ENCODE measurements around the gene SNRNP25. TPM values are rescaled to one million over a fixed set of nuclear protein-coding genes. Genes with fewer than 3 reads are reported as not detected.

The SNRNP25 gene
- total RNA-seq, 6 donors from 2014 or later, result 6.9 to 26.2 (median 16.0) TPM

- Histone ChIP-seq H3K9me3 (no peaks in the 10 kb centered on the region), H3K36me3 (peaks cover 0 to 29% (median 11%) of the 10 kb centered on the region in 4 donors), H3K27me3 (no peaks in the 10 kb centered on the region), H3K4me3 (no peak overlapping the region), H3K4me1 (peaks cover 0 to 9% (median 3%) of the 10 kb centered on the region in 4 donors), H3K27ac (no peak overlapping the region)
- TF ChIP-seq POLR2A (IDR thresholded peaks at IDR 0.05) (no peak), CTCF (IDR thresholded peaks at IDR 0.05) (no peak), POLR2AphosphoS5 (IDR thresholded peaks at IDR 0.05) (no peak), EP300 (IDR thresholded peaks at IDR 0.05) (no peak)
- no peak for ATAC-seq (ENCODE audit: low FRiP score in 2 of 2)
- WGBS, 2 donors, result 94 to 99% methylated on average over 7 of the region's 7 CpGs
- no peak for DNase-seq
Observed at GRCh38 chr16:47234-47633, 6.4 kb upstream of the SNRNP25 start.

GRCh38 chr16:50769-51591 is 2.6 kb upstream of the SNRNP25 start:
- TF ChIP-seq POLR2A (IDR thresholded peaks at IDR 0.05), result no peak
- no peak for TF ChIP-seq CTCF (IDR thresholded peaks at IDR 0.05)
- no peak for TF ChIP-seq EP300 (IDR thresholded peaks at IDR 0.05)
- TF ChIP-seq POLR2AphosphoS5 (IDR thresholded peaks at IDR 0.05), result no peak
- Histone ChIP-seq H3K4me1 (peaks cover 3 to 29% (median 12%) of the 10 kb centered on the region in 4 donors), H3K36me3 (peaks cover 0 to 24% (median 13%) of the 10 kb centered on the region in 4 donors), H3K27ac (no peak overlapping the region), H3K9me3 (no peaks in the 10 kb centered on the region), H3K27me3 (no peaks in the 10 kb centered on the region), H3K4me3 (no peak overlapping the region)
- ATAC-seq (ENCODE audit: low FRiP score in 2 of 2) (no peak), DNase-seq (no peak)
- 92 to 93% methylated on average over 15 of the region's 15 CpGs for WGBS, 2 donors

- Histone ChIP-seq H3K4me1 (peaks cover 3 to 29% (median 12%) of the 10 kb centered on the region in 4 donors), H3K9me3 (no peaks in the 10 kb centered on the region), H3K27me3 (no peaks in the 10 kb centered on the region), H3K4me3 (peak overlapping the region; percentile 49 to 96 (median 90)), H3K36me3 (peaks cover 13 to 40% (median 33%) of the 10 kb centered on the region in 4 donors), H3K27ac (peak overlapping the region in 2 of 4 donors; percentile 79 to 82)
- ATAC-seq (ENCODE audit: low FRiP score in 2 of 2) (no peak), DNase-seq (no peak)
- no peak for TF ChIP-seq EP300 (IDR thresholded peaks at IDR 0.05)
- 46% methylated on average over 9 to 12 of the region's 12 CpGs for WGBS, 2 donors
Observed at GRCh38 chr16:54237-54581, 581 bp downstream of the SNRNP25 start.

- no peaks in the 10 kb centered on the region for H3K27me3 ChIP-seq
- no peak for TF ChIP-seq POLR2A (IDR thresholded peaks at IDR 0.05)
- TF ChIP-seq EP300 (IDR thresholded peaks at IDR 0.05), result no peak
- TF ChIP-seq CTCF (IDR thresholded peaks at IDR 0.05), result no peak
- no peak for TF ChIP-seq POLR2AphosphoS5 (IDR thresholded peaks at IDR 0.05)
- H3K36me3 ChIP-seq, result peaks cover 13 to 54% (median 45%) of the 10 kb centered on the region in 4 donors
- H3K4me3 ChIP-seq, result no peak overlapping the region
- peaks cover 3 to 29% (median 12%) of the 10 kb centered on the region in 4 donors for H3K4me1 ChIP-seq
- no peaks in the 10 kb centered on the region for H3K9me3 ChIP-seq
- ATAC-seq (ENCODE audit: low FRiP score in 2 of 2) (no peak), DNase-seq (no peak)
- no peak overlapping the region for H3K27ac ChIP-seq
- WGBS, 2 donors, result 88 to 92% methylated on average over 8 to 11 of the region's 11 CpGs
Observed at GRCh38 chr16:55571-56136, 2.0 kb downstream of the SNRNP25 start.

- no peak for ATAC-seq (ENCODE audit: low FRiP score in 2 of 2)
- H3K27ac ChIP-seq, result no peak overlapping the region
- H3K27me3 ChIP-seq, result no peaks in the 10 kb centered on the region
- TF ChIP-seq EP300 (IDR thresholded peaks at IDR 0.05) (no peak), POLR2A (IDR thresholded peaks at IDR 0.05) (no peak), POLR2AphosphoS5 (IDR thresholded peaks at IDR 0.05) (no peak), CTCF (IDR thresholded peaks at IDR 0.05) (no peak)
- H3K4me1 ChIP-seq, result peaks cover 3 to 28% (median 11%) of the 10 kb centered on the region in 4 donors
- 91 to 93% methylated on average over 14 to 17 of the region's 17 CpGs for WGBS, 2 donors
- H3K36me3 ChIP-seq, result peaks cover 20 to 61% (median 52%) of the 10 kb centered on the region in 4 donors
- DNase-seq, result no peak
- no peak overlapping the region for H3K4me3 ChIP-seq
- H3K9me3 ChIP-seq, result no peaks in the 10 kb centered on the region
Observed at GRCh38 chr16:56231-56927, 2.8 kb downstream of the SNRNP25 start.

All from upper lobe of left lung (tissue), 6 donors.